PC-3 (cell line): ENCODE measurements around the gene AOPEP. TPM values are rescaled to one million over a fixed set of nuclear protein-coding genes. Genes with fewer than 3 reads are reported as not detected.

Source experiments
- ATAC-seq: fragments of 200-7000 bp; cut with Tn5 transposase; 2 replicates; pipeline ENCODE4 v1.9.1; 2020; ENCODE audit warnings: mild to moderate bottlenecking, moderate library complexity
- BruUV-seq: library from RNA; stranded (reverse); fragments of 400-500 nt; replicated peaks from 2 replicates; lab custom pipeline; 2021; lab: Mats Ljungman, UMichigan
- CTCF ChIA-PET: fragments of 300-600 bp; sonication (Branson Sonifier 250); formaldehyde crosslinking; loops from one replicate; lab custom pipeline; 2022; ENCODE audit warnings: antibody characterized with exemption; lab: Charles Lee
- POLR2A ChIA-PET: fragments of 300-600 bp; sonication (Branson Sonifier 250); formaldehyde crosslinking; loops from one replicate; lab custom pipeline; 2022; ENCODE audit warnings: antibody characterized with exemption; ENCODE audit not compliant: unreplicated experiment; lab: Charles Lee
- DNase-seq: peaks from one replicate; pipeline ENCODE4 v3.0.0-alpha.2; 2015
- H2AFZ ChIP-seq: fragments of 300-600 bp; sonication (generic); 2 replicates; pipeline ENCODE4 v1.6.0; 2016; ENCODE audit warnings: antibody characterized with exemption, low read length
- H3F3A ChIP-seq: fragments of 300-600 bp; sonication (generic); one replicate; pipeline ENCODE4 v1.6.0; 2017; ENCODE audit warnings: antibody characterized with exemption, low read length, control low read depth, mild to moderate bottlenecking; ENCODE audit not compliant: unreplicated experiment
- H3K27ac ChIP-seq: fragments of 300-600 bp; sonication (generic); 2 replicates; pipeline ENCODE4 v1.5.1; 2016; ENCODE audit warnings: mild to moderate bottlenecking, low read length
- H3K27me3 ChIP-seq: fragments of 300-600 bp; sonication (generic); 2 replicates; pipeline ENCODE4 v1.6.1; 2016; ENCODE audit warnings: low read length, mixed read lengths
- H3K36me3 ChIP-seq: fragments of 300-600 bp; sonication (generic); 2 replicates; pipeline ENCODE4 v1.6.1; 2016; ENCODE audit warnings: low read depth, mixed run types, low read length, mixed read lengths
- H3K4me1 ChIP-seq: fragments of 300-600 bp; sonication (generic); 2 replicates; pipeline ENCODE4 v1.5.1; 2016; ENCODE audit warnings: low read length; ENCODE audit not compliant: insufficient read depth
- H3K4me2 ChIP-seq: fragments of 300-600 bp; sonication (generic); 2 replicates; pipeline ENCODE4 v1.6.0; 2016; ENCODE audit warnings: low read length
- H3K4me3 ChIP-seq: fragments of 300-600 bp; sonication (generic); 2 replicates; pipeline ENCODE4 v1.5.1; 2016; ENCODE audit warnings: mild to moderate bottlenecking, low read length, mixed read lengths
- H3K79me2 ChIP-seq: fragments of 300-600 bp; sonication (generic); 2 replicates; pipeline ENCODE4 v1.6.1; 2017; ENCODE audit warnings: low read length, mixed read lengths
- H3K9ac ChIP-seq: fragments of 300-600 bp; sonication (generic); 2 replicates; pipeline ENCODE4 v1.6.0; 2016; ENCODE audit warnings: mild to moderate bottlenecking, low read length
- H3K9me2 ChIP-seq: fragments of 300-600 bp; sonication (generic); replicated peaks from 2 replicates; pipeline ENCODE4 v1.6.1; 2016; ENCODE audit warnings: mixed run types, low read length, mixed read lengths
- H3K9me3 ChIP-seq: fragments of 300-600 bp; sonication (generic); 2 replicates; pipeline ENCODE4 v1.6.1; 2016; ENCODE audit warnings: low read length, mixed read lengths
- H4K20me1 ChIP-seq: fragments of 300-600 bp; sonication (generic); 2 replicates; pipeline ENCODE4 v1.6.1; 2016; ENCODE audit warnings: low read length, mixed read lengths
- CTCF ChIP-seq: fragments of 300-600 bp; sonication (generic); conservative IDR thresholded peaks from 2 replicates; pipeline ENCODE4 v1.5.1; 2017; ENCODE audit warnings: antibody characterized with exemption, low read depth, mild to moderate bottlenecking, low read length
- EZH2 ChIP-seq: fragments of 300-600 bp; sonication (generic); IDR thresholded peaks from one replicate; pipeline ENCODE4 v1.6.1; 2017; ENCODE audit warnings: antibody characterized with exemption, mild to moderate bottlenecking, low read length; ENCODE audit not compliant: unreplicated experiment
- EZH2phosphoT487 ChIP-seq: fragments of 300-600 bp; sonication (generic); IDR thresholded peaks from 2 replicates; pipeline ENCODE4 v1.6.1; 2018; ENCODE audit warnings: mild to moderate bottlenecking, antibody characterized with exemption, low read length, borderline replicate concordance
- intact Hi-C: fragments of 100-400 bp; cut with micrococcal nuclease; formaldehyde crosslinking; loops from 2 replicates; pipeline ENCODE4 v1.9.0; 2023
- total RNA-seq: library from RNA; depleted of rRNA; stranded (reverse); fragments of >200 nt; gene quantifications from 2 replicates; pipeline ENCODE4 v1.2.3, GENCODE V29; 2014

Gene AOPEP
- total RNA-seq, 1 experiment from 2014 or later: 23.1 TPM

- Histone ChIP-seq H3K27me3 (no peaks in the 10 kb centered on the region), H3K9ac (no peak overlapping the region), H3K36me3 (no peaks in the 10 kb centered on the region), H3K27ac (no peak overlapping the region), H3K4me3 (no peak overlapping the region), H3K9me3 (no peaks in the 10 kb centered on the region), H2AFZ (no peak overlapping the region), H3K4me2 (no peak overlapping the region), H3K4me1 (no peaks in the 10 kb centered on the region), H3F3A (no peaks in the 10 kb centered on the region), H4K20me1 (no peaks in the 10 kb centered on the region), H3K9me2 (no peaks in the 10 kb centered on the region), H3K79me2 (no peaks in the 10 kb centered on the region)
- TF ChIP-seq EZH2 (no peak), CTCF (no peak), EZH2phosphoT487 (no peak)
- no TSS peak for BruUV-seq
- CTCF ChIA-PET: no interaction called here
- intact Hi-C loops: no loop called here
- POLR2A ChIA-PET: no interaction called here
- DNase-seq (no peak), ATAC-seq (no peak)
Observed at GRCh38 chr9:94995048-94995693, 268.7 kb downstream of the AOPEP start.

- no peaks in the 10 kb centered on the region for H3K9me3 ChIP-seq
- TF ChIP-seq CTCF: no peak
- no peak for TF ChIP-seq EZH2phosphoT487
- no peak for TF ChIP-seq EZH2
- ChIA-PET POLR2A (no interaction called here), CTCF (no interaction called here)
- DNase-seq (no peak), ATAC-seq (no peak)
- H3K4me1 ChIP-seq: no peaks in the 10 kb centered on the region
- H3K79me2 ChIP-seq: no peaks in the 10 kb centered on the region
- H3K4me2 ChIP-seq: no peak overlapping the region
- no TSS peak for BruUV-seq
- intact Hi-C loops: no loop called here
- no peaks in the 10 kb centered on the region for H4K20me1 ChIP-seq
- H3K9ac ChIP-seq: no peak overlapping the region
- no peaks in the 10 kb centered on the region for H3K9me2 ChIP-seq
- H3K27ac ChIP-seq: no peak overlapping the region
- no peak overlapping the region for H2AFZ ChIP-seq
- H3K36me3 ChIP-seq: no peaks in the 10 kb centered on the region
- H3K4me3 ChIP-seq: no peak overlapping the region
- H3K27me3 ChIP-seq: no peaks in the 10 kb centered on the region
- H3F3A ChIP-seq: no peaks in the 10 kb centered on the region
Observed at GRCh38 chr9:94996641-94997040, 270.1 kb downstream of the AOPEP start.

GRCh38 chr9:94997727-94998126 is 271.2 kb downstream of the AOPEP start:
- no TSS peak for BruUV-seq
- intact Hi-C loops: no loop called here
- no peaks in the 10 kb centered on the region for H3K79me2 ChIP-seq
- no peaks in the 10 kb centered on the region for H3K4me1 ChIP-seq
- H2AFZ ChIP-seq: no peak overlapping the region
- H3K4me2 ChIP-seq: no peak overlapping the region
- no peaks in the 10 kb centered on the region for H3K9me3 ChIP-seq
- H3K27ac ChIP-seq: no peak overlapping the region
- no peaks in the 10 kb centered on the region for H4K20me1 ChIP-seq
- H3F3A ChIP-seq: no peaks in the 10 kb centered on the region
- H3K27me3 ChIP-seq: no peaks in the 10 kb centered on the region
- DNase-seq: no peak
- TF ChIP-seq CTCF (no peak), EZH2phosphoT487 (no peak), EZH2 (no peak)
- no peak overlapping the region for H3K4me3 ChIP-seq
- ChIA-PET POLR2A (no interaction called here), CTCF (no interaction called here)
- H3K36me3 ChIP-seq: no peaks in the 10 kb centered on the region
- H3K9me2 ChIP-seq: no peaks in the 10 kb centered on the region
- no peak overlapping the region for H3K9ac ChIP-seq
- ATAC-seq: no peak
